Sigmoid colon (tissue), 7 donors: Measurements from ENCODE around the gene AKR1B15. TPM values are rescaled to one million over a fixed set of nuclear protein-coding genes. Genes with fewer than 3 reads are reported as not detected.

Experiments used
- DNase-seq: peaks from one replicate; pipeline ENCODE4 v3.0.0-alpha.2; 2019
- H3K27ac ChIP-seq, 4 donors: fragments of 200-600 bp; sonication (generic); one replicate each; pipeline ENCODE4 v1.5.1; 2016 to 2019; ENCODE audit warnings: mild to moderate bottlenecking in 1 of 4
- H3K27me3 ChIP-seq, 3 donors: fragments of 200-600 bp; sonication (generic); one replicate each; pipeline ENCODE4 v1.5.1; 2019; ENCODE audit warnings: mild to moderate bottlenecking in 1 of 3
- H3K36me3 ChIP-seq, 4 donors: fragments of 200-600 bp; sonication (generic); one replicate each; pipeline ENCODE4 v1.5.1; 2016 to 2019
- H3K4me1 ChIP-seq, 4 donors: fragments of 200-600 bp; sonication (generic); one replicate each; pipeline ENCODE4 v1.5.1; 2017 to 2019
- H3K4me3 ChIP-seq, 4 donors: fragments of 200-600 bp; sonication (generic); one replicate each; pipeline ENCODE4 v1.5.1; 2017 to 2019; ENCODE audit warnings: mild to moderate bottlenecking in 2 of 4, moderate library complexity in 1 of 4
- H3K9me3 ChIP-seq, 4 donors: fragments of 200-600 bp in 3 of 4; sonication (generic) in 3 of 4; one replicate each; pipeline versions ENCODE4 v1.5.1 to v1.6.1; 2013 to 2019
- EP300 ChIP-seq, 4 donors: sonication (generic); formaldehyde crosslinking; IDR thresholded peaks; one replicate each; pipeline ENCODE4 v1.6.1; 2017; ENCODE audit warnings: antibody characterized with exemption in 4 of 4
- POLR2A ChIP-seq, 2 donors: fragments of 450-650 bp; IDR thresholded peaks; one replicate each; pipeline ENCODE4 v1.6.1; 2016; ENCODE audit warnings: antibody characterized with exemption in 2 of 2, mild to moderate bottlenecking in 2 of 2, moderate library complexity in 2 of 2
- POLR2AphosphoS5 ChIP-seq, 4 donors: sonication (generic); formaldehyde crosslinking; IDR thresholded peaks; one replicate each; pipeline ENCODE4 v1.6.1; 2017; ENCODE audit warnings: antibody characterized with exemption in 4 of 4
- WGBS, 2 donors: extraction: QIAGEN DNeasy Blood & Tissue Kit; methylation state at CpG; one replicate each; pipeline ENCODE4 v1.1.7; 2013; 5-methylcytosine and 5-hydroxymethylcytosine counted together
- intact Hi-C: fragments of 100-400 bp; cut with DNase I; formaldehyde crosslinking; loops from one replicate; pipeline ENCODE4 v1.15.1; 2023
- polyA plus RNA-seq, 3 donors: library from polyadenylated mRNA; stranded (reverse); fragments of 200-250 nt; gene quantifications; one replicate each; pipeline ENCODE4 v1.2.3, GENCODE V29; 2013
- total RNA-seq, 4 donors: library from RNA; depleted of rRNA; stranded (reverse); fragments of >200 nt; gene quantifications; one replicate each; pipeline ENCODE4 v1.1.0, GENCODE V29; 2016
- TF ChIP-seq, protein P1 (sequence below), 4 experiments: fragments of 450-650 bp in 3 of 4; fragments of 200-600 bp in 1 of 4; IDR thresholded peaks; one replicate each; pipeline ENCODE4 v1.5.1; 2016 to 2019; ENCODE audit warnings: antibody characterized with exemption in 4 of 4, mild to moderate bottlenecking in 3 of 4, moderate library complexity in 2 of 4
- donor health status: healthy with polysubstance abuse.
- donor health status: Bipolar disorder and iron deficiency.
- donor health status: healthy.

AKR1B15 gene
- total and polyA plus RNA-seq, 7 donors: 0.22 TPM; not detected in 6

DNA sequence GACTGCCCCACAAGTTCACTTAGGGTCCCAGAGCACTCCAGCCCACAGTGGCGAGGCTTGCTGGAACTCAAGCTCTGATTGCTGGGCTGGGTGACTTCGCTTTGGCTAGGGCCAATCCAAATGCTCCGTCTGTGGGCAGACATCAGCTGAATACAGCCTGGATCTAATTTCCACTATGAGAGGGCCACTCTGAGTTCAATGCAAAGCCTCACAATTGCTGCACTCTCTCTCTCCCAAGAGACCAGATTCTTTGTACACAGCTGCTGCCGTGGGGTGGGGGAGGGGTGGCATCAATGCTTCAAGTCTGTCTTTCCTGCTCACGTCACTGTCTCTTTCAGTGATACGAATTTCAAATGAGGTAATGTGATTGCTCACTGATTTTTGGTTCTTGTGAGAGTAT lies 50.5 kb downstream of the AKR1B15 start:
- Histone ChIP-seq H3K27me3 (no peaks in the 10 kb centered on the region), H3K36me3 (no peaks in the 10 kb centered on the region), H3K4me3 (no peak overlapping the region), H3K4me1 (peaks cover 0 to 5% (median under 1%) of the 10 kb centered on the region in 4 donors), H3K27ac (no peak overlapping the region), H3K9me3 (no peaks in the 10 kb centered on the region)
- intact Hi-C loops: no loop called here
- no peak for DNase-seq
- WGBS, 2 donors: 79 to 87% methylated on average over 6 of the region's 6 CpGs
- TF ChIP-seq POLR2A (IDR thresholded peaks at IDR 0.05) (no peak), POLR2AphosphoS5 (IDR thresholded peaks at IDR 0.05) (no peak), EP300 (IDR thresholded peaks at IDR 0.05) (no peak)
- TF ChIP-seq, protein P1, sequence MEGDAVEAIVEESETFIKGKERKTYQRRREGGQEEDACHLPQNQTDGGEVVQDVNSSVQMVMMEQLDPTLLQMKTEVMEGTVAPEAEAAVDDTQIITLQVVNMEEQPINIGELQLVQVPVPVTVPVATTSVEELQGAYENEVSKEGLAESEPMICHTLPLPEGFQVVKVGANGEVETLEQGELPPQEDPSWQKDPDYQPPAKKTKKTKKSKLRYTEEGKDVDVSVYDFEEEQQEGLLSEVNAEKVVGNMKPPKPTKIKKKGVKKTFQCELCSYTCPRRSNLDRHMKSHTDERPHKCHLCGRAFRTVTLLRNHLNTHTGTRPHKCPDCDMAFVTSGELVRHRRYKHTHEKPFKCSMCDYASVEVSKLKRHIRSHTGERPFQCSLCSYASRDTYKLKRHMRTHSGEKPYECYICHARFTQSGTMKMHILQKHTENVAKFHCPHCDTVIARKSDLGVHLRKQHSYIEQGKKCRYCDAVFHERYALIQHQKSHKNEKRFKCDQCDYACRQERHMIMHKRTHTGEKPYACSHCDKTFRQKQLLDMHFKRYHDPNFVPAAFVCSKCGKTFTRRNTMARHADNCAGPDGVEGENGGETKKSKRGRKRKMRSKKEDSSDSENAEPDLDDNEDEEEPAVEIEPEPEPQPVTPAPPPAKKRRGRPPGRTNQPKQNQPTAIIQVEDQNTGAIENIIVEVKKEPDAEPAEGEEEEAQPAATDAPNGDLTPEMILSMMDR (IDR thresholded peaks at IDR 0.05): no peak

DNA sequence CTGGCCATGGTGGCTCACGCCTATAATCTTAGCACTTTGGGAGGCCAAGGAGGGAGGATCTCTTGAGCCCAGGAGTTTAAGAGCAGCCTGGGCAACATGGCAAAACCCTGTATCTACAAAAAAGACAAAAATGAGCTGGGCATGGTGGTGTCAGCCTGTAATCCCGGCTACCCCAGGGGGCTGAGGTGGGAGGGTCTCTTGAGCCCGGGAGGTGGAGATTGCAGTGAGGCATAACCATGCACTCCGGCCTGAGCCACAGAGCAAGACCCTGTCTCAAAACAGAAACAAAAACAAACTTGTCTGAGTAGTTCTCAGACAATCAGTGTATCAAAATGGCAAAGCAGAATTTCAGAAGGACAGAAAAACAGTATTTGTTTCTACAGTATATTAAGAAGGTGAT lies 52.5 kb downstream of the AKR1B15 start:
- Histone ChIP-seq H3K9me3 (no peaks in the 10 kb centered on the region), H3K27me3 (no peaks in the 10 kb centered on the region), H3K27ac (no peak overlapping the region), H3K4me3 (no peak overlapping the region), H3K36me3 (no peaks in the 10 kb centered on the region), H3K4me1 (no peaks in the 10 kb centered on the region)
- DNase-seq: no peak
- TF ChIP-seq POLR2A (IDR thresholded peaks at IDR 0.05) (no peak), EP300 (IDR thresholded peaks at IDR 0.05) (no peak), POLR2AphosphoS5 (IDR thresholded peaks at IDR 0.05) (no peak)
- TF ChIP-seq, protein P1 (IDR thresholded peaks at IDR 0.05): no peak
- intact Hi-C loops: loop anchor here (10.0 kb wide), 1 partner anchor 477 kb away; the partner anchor contains the start of gene LRGUK
- 74 to 83% methylated on average over 4 of the region's 4 CpGs for WGBS, 2 donors

DNA sequence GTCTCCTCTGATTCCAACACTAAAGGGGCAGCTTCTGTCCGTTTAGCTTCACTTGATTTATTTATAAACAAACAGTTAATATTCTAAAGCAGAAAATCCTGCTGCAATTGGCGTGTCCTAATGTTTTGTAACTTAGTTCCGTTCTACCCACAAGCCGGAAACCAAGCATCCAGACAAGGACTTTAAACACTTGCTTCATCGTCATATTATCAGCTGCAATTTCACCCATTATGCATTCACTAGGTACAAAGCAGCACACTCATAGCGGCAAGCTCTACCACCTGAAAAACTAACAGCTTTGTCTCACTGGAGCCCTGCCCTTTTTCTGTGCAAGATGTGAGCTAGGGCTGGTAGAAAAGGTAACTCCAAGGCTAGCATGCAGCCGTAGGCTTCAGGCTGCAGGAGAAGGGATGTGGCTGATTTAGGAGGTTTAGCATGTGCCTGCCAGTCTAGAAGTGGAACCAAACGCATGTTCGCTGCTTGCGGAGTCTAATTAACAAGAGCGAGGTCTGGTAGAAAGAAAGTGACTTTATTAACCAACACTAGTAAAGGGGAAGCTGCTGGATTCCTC lies 54.1 kb downstream of the AKR1B15 start:
- DNase-seq: no peak
- WGBS, 2 donors: 34 to 57% methylated on average over 11 of the region's 11 CpGs
- Histone ChIP-seq H3K27me3 (no peaks in the 10 kb centered on the region), H3K4me1 (no peaks in the 10 kb centered on the region), H3K9me3 (no peaks in the 10 kb centered on the region), H3K4me3 (peak overlapping the region in 2 of 4 donors; percentile 17 to 23), H3K36me3 (no peaks in the 10 kb centered on the region), H3K27ac (peak overlapping the region in 3 of 4 donors; percentile 24 to 46 (median 40))
- intact Hi-C loops: loop anchor here (10.0 kb wide), 1 partner anchor 478 kb away; the partner anchor contains the start of gene LRGUK
- TF ChIP-seq POLR2A (IDR thresholded peaks at IDR 0.05) (no peak), POLR2AphosphoS5 (IDR thresholded peaks at IDR 0.05) (no peak), EP300 (IDR thresholded peaks at IDR 0.05) (no peak)
- TF ChIP-seq, protein P1 (IDR thresholded peaks at IDR 0.05): no peak

DNA sequence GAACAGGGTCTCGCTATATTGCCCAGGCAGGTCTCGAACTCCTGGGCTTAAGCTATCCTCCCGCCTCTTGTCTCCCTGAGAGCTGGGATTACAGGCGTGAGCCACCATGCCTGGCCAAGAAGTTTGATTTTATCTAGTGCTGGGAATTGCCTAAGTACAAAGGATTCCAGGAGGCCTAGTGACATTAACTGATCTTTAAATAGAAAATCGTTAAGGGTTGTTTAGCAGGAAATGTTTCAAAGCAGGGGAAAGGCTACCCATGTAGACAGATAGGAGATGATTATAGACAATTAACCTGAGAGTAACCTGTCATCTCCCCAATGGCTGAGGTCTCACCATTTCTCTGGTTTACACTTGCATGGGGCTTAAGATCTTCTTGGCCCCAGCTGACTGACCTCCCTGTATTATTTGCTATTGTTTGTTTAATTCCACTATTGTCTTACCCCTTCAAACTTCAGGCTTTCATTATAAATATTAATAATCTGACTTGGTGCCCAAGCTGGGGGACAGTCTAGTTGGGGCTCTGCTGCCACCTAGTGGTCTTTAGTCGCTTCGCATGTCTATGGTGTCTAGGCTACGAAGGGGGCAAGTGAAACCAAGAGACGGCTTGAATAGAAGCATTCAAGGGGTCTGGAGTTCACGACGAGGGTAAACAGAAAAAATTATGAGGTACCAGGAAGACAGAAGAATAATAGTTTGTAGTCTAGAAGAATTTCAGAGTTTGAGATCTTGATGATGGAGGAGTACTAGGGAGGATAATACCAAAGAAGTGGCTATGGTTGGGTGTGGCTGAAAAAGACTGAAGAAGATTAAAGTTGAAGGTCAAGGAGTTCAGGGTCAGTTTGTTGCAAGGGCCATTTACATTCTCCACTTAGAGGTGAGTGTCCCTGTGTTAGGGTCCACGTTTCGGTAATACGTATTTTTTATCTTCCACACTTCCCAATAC lies 57.3 kb downstream of the AKR1B15 start:
- no peaks in the 10 kb centered on the region for H3K36me3 ChIP-seq
- no peak for TF ChIP-seq POLR2AphosphoS5 (IDR thresholded peaks at IDR 0.05)
- TF ChIP-seq, protein P1 (IDR thresholded peaks at IDR 0.05): peak in 3 of 4 experiments; percentile 85 to 90 (median 85)
- no peak for TF ChIP-seq POLR2A (IDR thresholded peaks at IDR 0.05)
- intact Hi-C loops: loop anchor here (1.0 to 10.0 kb wide), 4 partner anchors 59 to 481 kb away; partner anchors contain the start of gene LRGUK
- no peak overlapping the region for H3K27ac ChIP-seq
- H3K4me1 ChIP-seq: no peaks in the 10 kb centered on the region
- no peaks in the 10 kb centered on the region for H3K27me3 ChIP-seq
- H3K4me3 ChIP-seq: no peak overlapping the region
- no peaks in the 10 kb centered on the region for H3K9me3 ChIP-seq
- DNase-seq: peak; percentile 79
- 27 to 33% methylated on average over 14 of the region's 14 CpGs for WGBS, 2 donors
